Uterus (tissue), 2 donors: ENCODE results near the gene NHS.

Experiments used
- POLR2A ChIP-seq, 2 donors: fragments of 450-650 bp; IDR thresholded peaks; one replicate each; pipeline ENCODE4 v1.6.1; 2016; ENCODE audit warnings: antibody characterized with exemption in 2 of 2, mild to moderate bottlenecking in 1 of 2, moderate library complexity in 1 of 2
- TF ChIP-seq, protein P1 (sequence below), 4 experiments: fragments of 200-600 bp in 2 of 4; fragments of 450-650 bp in 2 of 4; sonication (generic) in 2 of 4; IDR thresholded peaks; one replicate each; pipeline ENCODE4 v1.5.1; 2016 to 2019; ENCODE audit warnings: antibody characterized with exemption in 4 of 4, mild to moderate bottlenecking in 2 of 4, moderate library complexity in 1 of 4

DNA sequence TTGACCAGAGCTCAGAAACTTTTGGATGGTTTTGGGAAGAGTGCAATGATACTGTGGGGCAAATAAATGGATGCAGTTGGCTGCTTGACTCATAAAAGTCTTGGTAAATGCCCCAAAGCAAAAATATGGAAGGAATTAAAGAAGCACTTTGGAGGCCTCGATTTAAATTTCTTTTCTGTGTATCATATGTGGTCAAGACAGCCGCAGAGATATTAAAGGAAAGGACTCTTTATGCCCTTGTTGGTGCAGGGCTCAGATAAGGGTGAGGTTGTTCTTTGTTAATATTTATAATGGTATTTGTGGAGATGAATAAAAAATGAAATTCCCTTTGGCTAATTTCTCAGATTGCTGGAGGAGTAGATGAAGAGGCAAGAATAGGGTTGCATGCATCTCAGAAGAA is 90.2 kb downstream of the NHS start:
- TF ChIP-seq, protein P1, sequence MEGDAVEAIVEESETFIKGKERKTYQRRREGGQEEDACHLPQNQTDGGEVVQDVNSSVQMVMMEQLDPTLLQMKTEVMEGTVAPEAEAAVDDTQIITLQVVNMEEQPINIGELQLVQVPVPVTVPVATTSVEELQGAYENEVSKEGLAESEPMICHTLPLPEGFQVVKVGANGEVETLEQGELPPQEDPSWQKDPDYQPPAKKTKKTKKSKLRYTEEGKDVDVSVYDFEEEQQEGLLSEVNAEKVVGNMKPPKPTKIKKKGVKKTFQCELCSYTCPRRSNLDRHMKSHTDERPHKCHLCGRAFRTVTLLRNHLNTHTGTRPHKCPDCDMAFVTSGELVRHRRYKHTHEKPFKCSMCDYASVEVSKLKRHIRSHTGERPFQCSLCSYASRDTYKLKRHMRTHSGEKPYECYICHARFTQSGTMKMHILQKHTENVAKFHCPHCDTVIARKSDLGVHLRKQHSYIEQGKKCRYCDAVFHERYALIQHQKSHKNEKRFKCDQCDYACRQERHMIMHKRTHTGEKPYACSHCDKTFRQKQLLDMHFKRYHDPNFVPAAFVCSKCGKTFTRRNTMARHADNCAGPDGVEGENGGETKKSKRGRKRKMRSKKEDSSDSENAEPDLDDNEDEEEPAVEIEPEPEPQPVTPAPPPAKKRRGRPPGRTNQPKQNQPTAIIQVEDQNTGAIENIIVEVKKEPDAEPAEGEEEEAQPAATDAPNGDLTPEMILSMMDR (IDR thresholded peaks at IDR 0.05), result no peak
- no peak for TF ChIP-seq POLR2A (IDR thresholded peaks at IDR 0.05)
